ENCODE measurements around the gene RAD51AP2.
"Not testable (repeated sequence)": the region's sequence is repeated elsewhere in the genome, so short reads cannot be mapped to it uniquely, and the experiment has no call there.

RAD51AP2 gene

GRCh38 chr2:17518212-17519154, at the start of gene RAD51AP2:
Gene RAD51AP2 (minus strand): TSS chr2:17518440. CDS start chr2:17518415, 25 bp downstream.
- H3K9ac ChIP-seq, result peak within 1 kb of the TSS; percentile 43 to 72 (median 66)
- H3K27me3 ChIP-seq, result no peaks in the 10 kb centered on the region
- H3K4me3 ChIP-seq, result peak within 1 kb of the TSS; percentile 39 to 69 (median 56)
- H3K27ac ChIP-seq, result peak within 1 kb of the TSS in 10 of 11 experiments; percentile 42 to 72 (median 58); a peak in 19 of 22 replicates
- H3K4me2 ChIP-seq, result peak within 1 kb of the TSS; percentile 48 to 78 (median 71)
- H3K4me1 ChIP-seq, result peaks cover 7 to 38% (median 14%) of the 10 kb centered on the region in 10 experiments; a peak in 15 of 20 replicates
- H3K36me3 ChIP-seq, result no peaks in the 10 kb centered on the region
- no peaks in the 10 kb centered on the region for H3K9me3 ChIP-seq (replicated peaks in 1 of 11)
- H4K20me1 ChIP-seq, result no peaks in the 10 kb centered on the region
- no peak for TF ChIP-seq Cebpa-rat (IDR thresholded peaks at IDR 0.05)

- not testable (repeated sequence) for H3K27ac ChIP-seq; H3K9ac ChIP-seq; H3K4me2 ChIP-seq; H3K27me3 ChIP-seq; H4K20me1 ChIP-seq; H3K36me3 ChIP-seq; H3K4me1 ChIP-seq; H3K9me3 ChIP-seq (replicated peaks in 1 of 11); H3K4me3 ChIP-seq
Measured at GRCh38 chr2:17565726-17566125, 47.5 kb upstream of the RAD51AP2 start.

- H3K27me3 ChIP-seq, result no peaks in the 10 kb centered on the region
- no peak overlapping the region for H3K27ac ChIP-seq
- H3K4me3 ChIP-seq, result no peak overlapping the region
- no peaks in the 10 kb centered on the region for H4K20me1 ChIP-seq
- no peak overlapping the region for H3K9ac ChIP-seq
- TF ChIP-seq Cebpa-rat (IDR thresholded peaks at IDR 0.05), result no peak
- peaks cover 0 to 6% (median 0%) of the 10 kb centered on the region in 10 experiments; a peak in 6 of 20 replicates for H3K4me1 ChIP-seq
- H3K9me3 ChIP-seq (replicated peaks in 1 of 11), result no peaks in the 10 kb centered on the region
- H3K4me2 ChIP-seq, result no peak overlapping the region
- H3K36me3 ChIP-seq, result no peaks in the 10 kb centered on the region
Measured at GRCh38 chr2:17558878-17559277, 40.6 kb upstream of the RAD51AP2 start.

DNA sequence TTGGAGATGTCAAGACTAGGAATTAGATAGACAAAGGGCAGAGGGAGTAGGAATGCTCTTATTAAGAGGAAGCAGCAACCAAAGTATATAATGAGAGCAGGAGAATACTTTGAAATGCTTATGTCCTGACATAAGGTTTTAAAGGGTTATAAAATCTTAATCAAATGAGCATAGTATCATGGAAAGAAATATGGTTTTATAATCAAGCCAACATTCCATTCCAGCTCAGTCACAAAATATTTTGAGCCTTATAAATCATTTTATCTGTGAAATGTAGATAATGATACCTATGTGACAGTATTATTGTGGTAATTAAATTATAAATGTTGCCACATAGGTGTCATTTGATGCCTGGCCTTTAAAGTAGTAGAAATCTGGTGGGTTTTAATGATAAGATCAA, 39.8 kb upstream of the RAD51AP2 start:
- no peak for TF ChIP-seq Cebpa-rat (IDR thresholded peaks at IDR 0.05)
- Histone ChIP-seq H3K36me3 (no peaks in the 10 kb centered on the region), H3K4me2 (no peak overlapping the region), H3K4me1 (peaks cover 0 to 6% (median 0%) of the 10 kb centered on the region in 10 experiments; a peak in 6 of 20 replicates), H3K27me3 (no peaks in the 10 kb centered on the region), H3K9ac (no peak overlapping the region), H3K4me3 (no peak overlapping the region), H3K27ac (no peak overlapping the region), H4K20me1 (no peaks in the 10 kb centered on the region), H3K9me3 (replicated peaks in 1 of 11) (no peaks in the 10 kb centered on the region)

GRCh38 chr2:17557596-17557995, 39.4 kb upstream of the RAD51AP2 start:
- TF ChIP-seq Cebpa-rat (IDR thresholded peaks at IDR 0.05), result no peak
- Histone ChIP-seq H3K4me1 (peaks cover 0 to 3% (median 0%) of the 10 kb centered on the region in 10 experiments; a peak in 5 of 20 replicates), H3K9ac (no peak overlapping the region), H3K27me3 (no peaks in the 10 kb centered on the region), H3K4me3 (no peak overlapping the region), H3K4me2 (no peak overlapping the region), H3K9me3 (replicated peaks in 1 of 11) (no peaks in the 10 kb centered on the region), H3K36me3 (no peaks in the 10 kb centered on the region), H3K27ac (no peak overlapping the region), H4K20me1 (no peaks in the 10 kb centered on the region)

GRCh38 chr2:17555150-17555549, 36.9 kb upstream of the RAD51AP2 start:
- no peaks in the 10 kb centered on the region for H3K4me1 ChIP-seq
- H3K27ac ChIP-seq, result no peak overlapping the region
- no peaks in the 10 kb centered on the region for H3K36me3 ChIP-seq
- no peak for TF ChIP-seq Cebpa-rat (IDR thresholded peaks at IDR 0.05)
- H3K27me3 ChIP-seq, result no peaks in the 10 kb centered on the region
- H3K9me3 ChIP-seq (replicated peaks in 1 of 11), result no peaks in the 10 kb centered on the region
- H3K9ac ChIP-seq, result no peak overlapping the region
- H3K4me3 ChIP-seq, result no peak overlapping the region
- H4K20me1 ChIP-seq, result no peaks in the 10 kb centered on the region
- H3K4me2 ChIP-seq, result no peak overlapping the region

DNA sequence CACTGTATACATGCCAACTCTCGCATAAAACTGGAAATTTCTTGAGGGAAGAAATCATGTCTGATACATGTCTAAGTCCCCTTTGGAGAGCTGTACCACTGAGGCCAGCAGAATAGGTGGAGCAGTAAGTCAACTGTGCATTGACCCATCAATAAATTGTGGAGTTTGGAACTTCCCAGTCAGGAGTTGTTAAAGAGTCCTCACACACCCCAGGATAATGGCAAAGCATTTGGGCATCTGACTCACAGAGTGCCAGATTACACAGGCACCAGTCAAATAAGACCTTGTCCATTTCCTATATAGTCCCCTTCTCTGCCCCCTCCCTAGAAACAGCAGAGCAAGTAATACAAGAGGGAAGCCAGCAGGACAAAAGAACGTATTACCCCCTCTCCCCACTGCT, 32.7 kb upstream of the RAD51AP2 start:
- Histone ChIP-seq H4K20me1 (no peaks in the 10 kb centered on the region), H3K27me3 (no peaks in the 10 kb centered on the region), H3K4me1 (no peaks in the 10 kb centered on the region), H3K4me3 (no peak overlapping the region), H3K9me3 (replicated peaks in 1 of 11) (no peaks in the 10 kb centered on the region), H3K4me2 (no peak overlapping the region), H3K9ac (no peak overlapping the region), H3K36me3 (no peaks in the 10 kb centered on the region), H3K27ac (no peak overlapping the region)
- no peak for TF ChIP-seq Cebpa-rat (IDR thresholded peaks at IDR 0.05)

GRCh38 chr2:17547737-17548136, 29.5 kb upstream of the RAD51AP2 start:
- no peaks in the 10 kb centered on the region for H3K36me3 ChIP-seq
- H3K4me1 ChIP-seq, result peaks cover 0 to 14% (median 0%) of the 10 kb centered on the region in 10 experiments; a peak in 3 of 20 replicates
- no peak overlapping the region for H3K27ac ChIP-seq
- no peak for TF ChIP-seq Cebpa-rat (IDR thresholded peaks at IDR 0.05)
- no peaks in the 10 kb centered on the region for H3K27me3 ChIP-seq
- H3K9ac ChIP-seq, result no peak overlapping the region
- no peaks in the 10 kb centered on the region for H3K9me3 ChIP-seq (replicated peaks in 1 of 11)
- H3K4me3 ChIP-seq, result no peak overlapping the region
- no peaks in the 10 kb centered on the region; a peak in 1 of 22 replicates for H4K20me1 ChIP-seq
- no peak overlapping the region for H3K4me2 ChIP-seq

DNA sequence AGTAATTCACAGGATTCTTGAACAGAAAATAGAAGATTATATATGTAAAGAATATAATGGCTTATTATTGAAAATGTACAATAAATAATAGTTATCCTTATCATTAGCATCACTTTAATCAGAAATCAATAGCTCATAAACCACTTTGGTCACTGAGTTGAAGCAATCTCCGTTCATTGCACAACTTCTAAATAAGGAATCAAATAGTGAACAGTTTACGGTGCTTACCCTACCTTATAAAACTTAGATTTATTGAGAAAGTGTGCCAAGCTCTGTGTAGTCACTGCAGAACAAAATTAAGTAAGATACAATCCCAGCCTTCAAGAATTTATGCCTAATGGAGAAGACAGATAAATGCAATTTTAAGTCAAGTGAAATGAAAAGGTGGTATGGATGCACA, 29.0 kb upstream of the RAD51AP2 start:
- Histone ChIP-seq H3K4me1 (peaks cover 0 to 14% (median 0%) of the 10 kb centered on the region in 10 experiments; a peak in 3 of 20 replicates), H3K4me3 (no peak overlapping the region), H3K27me3 (no peaks in the 10 kb centered on the region), H4K20me1 (no peaks in the 10 kb centered on the region; a peak in 1 of 22 replicates), H3K36me3 (no peaks in the 10 kb centered on the region), H3K9me3 (replicated peaks in 1 of 11) (no peaks in the 10 kb centered on the region), H3K4me2 (no peak overlapping the region), H3K9ac (no peak overlapping the region), H3K27ac (no peak overlapping the region)
- no peak for TF ChIP-seq Cebpa-rat (IDR thresholded peaks at IDR 0.05)
